Suprapubic skin (tissue), 3 donors: ENCODE data around the gene STK17A.

Experiments used
- POLR2AphosphoS5 ChIP-seq, 3 donors: sonication (generic); formaldehyde crosslinking; IDR thresholded peaks; one replicate each; pipeline ENCODE4 v1.6.1; 2017; ENCODE audit warnings: antibody characterized with exemption in 3 of 3
- TF ChIP-seq, protein P1 (sequence below), 2 donors: fragments of 200-600 bp in 1 of 2; fragments of 450-650 bp in 1 of 2; sonication (generic) in 1 of 2; IDR thresholded peaks; one replicate each; pipeline ENCODE4 v1.5.1; 2016 to 2019; ENCODE audit warnings: antibody characterized with exemption in 2 of 2, mild to moderate bottlenecking in 1 of 2, moderate library complexity in 1 of 2

GRCh38 chr7:43631559-43631958, 48.7 kb downstream of the STK17A start:
- TF ChIP-seq, protein P1, sequence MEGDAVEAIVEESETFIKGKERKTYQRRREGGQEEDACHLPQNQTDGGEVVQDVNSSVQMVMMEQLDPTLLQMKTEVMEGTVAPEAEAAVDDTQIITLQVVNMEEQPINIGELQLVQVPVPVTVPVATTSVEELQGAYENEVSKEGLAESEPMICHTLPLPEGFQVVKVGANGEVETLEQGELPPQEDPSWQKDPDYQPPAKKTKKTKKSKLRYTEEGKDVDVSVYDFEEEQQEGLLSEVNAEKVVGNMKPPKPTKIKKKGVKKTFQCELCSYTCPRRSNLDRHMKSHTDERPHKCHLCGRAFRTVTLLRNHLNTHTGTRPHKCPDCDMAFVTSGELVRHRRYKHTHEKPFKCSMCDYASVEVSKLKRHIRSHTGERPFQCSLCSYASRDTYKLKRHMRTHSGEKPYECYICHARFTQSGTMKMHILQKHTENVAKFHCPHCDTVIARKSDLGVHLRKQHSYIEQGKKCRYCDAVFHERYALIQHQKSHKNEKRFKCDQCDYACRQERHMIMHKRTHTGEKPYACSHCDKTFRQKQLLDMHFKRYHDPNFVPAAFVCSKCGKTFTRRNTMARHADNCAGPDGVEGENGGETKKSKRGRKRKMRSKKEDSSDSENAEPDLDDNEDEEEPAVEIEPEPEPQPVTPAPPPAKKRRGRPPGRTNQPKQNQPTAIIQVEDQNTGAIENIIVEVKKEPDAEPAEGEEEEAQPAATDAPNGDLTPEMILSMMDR (IDR thresholded peaks at IDR 0.05): no peak
- TF ChIP-seq POLR2AphosphoS5 (IDR thresholded peaks at IDR 0.05): no peak
